Fibroblast of peridontal ligament (primary cell): Measurements from ENCODE around the gene CATSPER4.
A peak's percentile ranks its signal among the peaks of the same experiment; 100 is the strongest.

Experiments used
- DNase-seq: peaks from one replicate; pipeline ENCODE4 v3.0.0-alpha.2; 2010; ENCODE audit errors: extremely low read depth

Gene CATSPER4

GRCh38 chr1:26164861-26165842, 25.2 kb upstream of the CATSPER4 start:
- DNase-seq, result peak; percentile 14

GRCh38 chr1:26166719-26167281, 23.6 kb upstream of the CATSPER4 start:
- DNase-seq, result no peak

- DNase-seq, result no peak
Observed at GRCh38 chr1:26168410-26169197, 21.8 kb upstream of the CATSPER4 start, which contains the start of gene C1orf232. TSS of gene C1orf232 (minus strand) at chr1:26168963. CDS start at chr1:26168499, 464 bp downstream.

GRCh38 chr1:26169198-26169554, 21.2 kb upstream of the CATSPER4 start:
- no peak for DNase-seq

DNA sequence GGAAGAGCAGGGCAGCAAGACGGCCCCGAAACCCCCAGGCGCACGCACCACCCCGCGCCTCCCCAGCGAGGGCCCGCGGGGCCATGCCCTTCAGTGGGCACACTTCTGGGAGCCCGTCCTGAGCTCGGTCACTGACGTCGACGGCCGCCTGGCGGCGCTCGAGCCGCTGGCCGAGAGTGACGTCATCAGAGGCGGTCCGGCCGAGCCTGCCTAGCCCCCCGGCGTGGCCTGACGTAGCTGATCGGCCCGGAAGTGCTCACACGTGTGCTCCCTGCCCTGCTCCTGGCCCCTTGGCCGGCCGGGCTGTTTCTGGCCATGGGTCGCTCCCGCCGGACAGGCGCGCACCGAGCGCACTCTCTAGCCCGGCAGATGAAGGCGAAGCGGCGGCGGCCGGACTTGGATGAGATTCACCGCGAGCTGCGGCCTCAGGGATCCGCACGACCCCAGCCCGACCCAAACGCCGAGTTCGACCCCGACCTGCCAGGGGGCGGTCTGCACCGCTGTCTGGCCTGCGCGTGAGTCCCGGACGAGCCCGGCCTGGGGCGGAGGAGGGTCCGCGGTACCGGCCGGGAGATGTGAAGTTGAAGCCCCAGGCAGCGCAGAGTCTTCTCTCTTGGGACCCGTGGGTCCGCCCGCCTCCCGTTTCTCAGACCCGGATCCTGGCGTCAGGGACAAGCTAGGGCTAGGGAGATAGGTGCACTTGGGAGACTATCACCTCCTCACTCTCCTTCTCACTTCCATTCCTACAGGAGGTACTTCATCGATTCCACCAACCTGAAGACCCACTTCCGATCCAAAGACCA, 20.5 kb upstream of the CATSPER4 start, which contains the start of gene ZNF593:
Gene ZNF593, plus strand, starts transcription at position 240 of the 803 bp plus-strand sequence. Its CDS starts 76 bp downstream, at position 316.
- peak; percentile 85 for DNase-seq

GRCh38 chr1:26170472-26170821, 20.0 kb upstream of the CATSPER4 start:
- no peak for DNase-seq

GRCh38 chr1:26171084-26172072, 19.0 kb upstream of the CATSPER4 start, which contains the start of gene ZNF593OS:
TSS of gene ZNF593OS (minus strand) at chr1:26171832. CDS start at chr1:26171661, 171 bp downstream.
- DNase-seq, result no peak

DNA sequence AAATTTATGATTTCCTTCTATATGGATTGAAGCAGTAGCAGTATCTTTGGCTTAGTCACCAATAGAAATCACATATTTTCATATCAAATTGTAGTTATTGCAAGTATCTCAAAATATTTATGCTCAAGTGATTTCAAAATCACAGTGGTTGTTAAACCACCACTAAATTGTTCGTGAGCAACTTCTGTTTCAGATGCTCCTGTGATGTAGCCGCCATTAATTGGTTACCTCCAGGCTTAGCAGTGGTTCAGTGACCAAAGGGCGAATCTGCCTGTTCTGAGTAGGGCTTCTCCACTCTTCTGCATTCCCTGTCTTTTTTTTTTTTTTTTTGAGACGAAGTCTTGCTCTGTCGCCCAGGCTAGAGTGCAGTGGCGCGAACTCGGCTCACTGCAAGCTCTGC, 15.1 kb upstream of the CATSPER4 start:
- no peak for DNase-seq

DNA sequence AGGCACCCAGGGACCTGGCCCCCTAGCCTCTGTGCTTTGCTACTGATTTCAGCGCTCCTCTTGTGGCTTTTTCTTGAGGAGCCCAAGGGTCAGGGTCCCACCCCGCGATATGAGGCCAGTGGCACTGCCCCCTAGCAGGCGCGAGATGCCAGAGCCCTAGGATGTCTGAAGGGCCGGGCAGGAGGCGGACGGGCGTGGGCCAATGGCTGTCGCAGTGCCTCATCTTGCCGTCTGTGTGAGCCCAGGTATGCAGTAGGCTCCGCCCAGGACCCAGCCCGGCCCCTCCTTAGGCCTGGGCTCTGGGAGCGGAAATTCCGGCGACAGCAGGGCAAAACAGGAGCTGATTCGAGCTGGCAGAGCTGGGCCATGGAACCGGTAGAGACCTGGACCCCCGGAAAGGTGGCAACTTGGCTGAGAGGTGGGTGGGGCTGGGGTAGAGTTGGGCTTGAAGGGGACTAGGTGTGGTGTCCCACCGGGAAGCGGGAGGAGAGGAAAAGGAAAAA, 13.2 kb upstream of the CATSPER4 start, which contains the start of gene CNKSR1:
Gene CNKSR1, plus strand, starts transcription at position 310 of the 503 bp plus-strand sequence. Its CDS starts 57 bp downstream, at position 367.
- DNase-seq, result no peak

DNA sequence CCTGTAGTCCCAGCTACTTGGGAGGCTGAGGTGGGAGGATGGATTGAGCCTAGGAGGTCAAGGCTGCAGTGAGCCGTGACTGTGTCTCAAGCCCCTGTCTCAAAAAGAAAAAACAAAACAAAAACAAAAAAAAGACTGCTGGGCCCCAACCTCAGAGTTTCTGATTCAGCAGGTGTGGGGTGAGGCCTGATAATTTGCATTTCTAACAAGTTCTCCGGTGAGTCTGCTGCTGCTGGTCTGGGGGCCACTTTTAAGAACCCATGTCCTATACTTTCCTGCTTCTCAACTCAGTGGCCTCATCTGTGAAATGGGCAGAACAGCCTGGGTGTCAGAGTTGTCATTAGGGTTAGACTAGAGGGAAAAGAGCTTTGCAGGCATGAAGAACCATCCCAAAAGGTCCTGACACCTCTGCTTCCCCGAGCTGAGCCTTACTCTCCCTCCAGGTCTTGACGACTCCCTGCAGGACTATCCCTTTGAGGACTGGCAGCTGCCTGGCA, 10.3 kb upstream of the CATSPER4 start:
- no peak for DNase-seq

DNA sequence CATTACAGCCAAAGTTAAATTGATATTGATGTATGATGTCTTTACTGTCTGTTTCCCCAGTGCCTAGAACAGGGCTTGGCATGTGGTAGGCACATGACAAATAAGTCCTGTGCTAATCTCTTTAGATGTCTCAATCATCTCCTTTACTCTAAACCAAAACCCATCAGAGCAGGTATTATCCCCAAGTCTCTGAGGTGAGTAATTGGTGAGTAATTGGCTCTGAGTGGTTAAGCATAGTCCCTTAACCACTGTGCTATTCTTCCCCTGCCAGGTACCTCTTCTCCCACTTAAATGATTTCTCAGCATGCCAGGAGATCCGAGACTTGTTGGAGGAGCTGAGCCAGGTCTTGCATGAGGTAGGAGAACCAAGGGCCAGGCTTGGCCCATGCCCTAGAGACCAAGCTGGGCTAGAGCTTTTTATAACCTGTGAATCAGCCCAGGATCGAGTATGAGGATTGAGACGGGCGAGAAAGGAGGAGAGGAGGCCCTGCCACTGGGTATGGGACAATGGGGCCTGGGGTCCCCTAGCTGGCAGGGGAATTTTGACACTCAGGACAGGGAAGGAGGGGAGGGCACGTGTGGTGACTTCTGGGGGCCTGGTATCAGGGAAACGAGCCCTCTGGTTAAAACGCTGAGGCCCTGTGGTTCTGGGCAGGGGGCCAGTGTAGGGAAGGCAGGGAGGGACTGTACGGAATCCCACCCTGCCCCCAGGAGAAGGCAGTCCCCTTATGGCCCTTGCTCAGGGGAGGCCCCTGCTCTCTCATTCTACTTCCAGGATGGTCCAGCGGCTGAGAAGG, 8.6 kb upstream of the CATSPER4 start:
- DNase-seq, result no peak

DNA sequence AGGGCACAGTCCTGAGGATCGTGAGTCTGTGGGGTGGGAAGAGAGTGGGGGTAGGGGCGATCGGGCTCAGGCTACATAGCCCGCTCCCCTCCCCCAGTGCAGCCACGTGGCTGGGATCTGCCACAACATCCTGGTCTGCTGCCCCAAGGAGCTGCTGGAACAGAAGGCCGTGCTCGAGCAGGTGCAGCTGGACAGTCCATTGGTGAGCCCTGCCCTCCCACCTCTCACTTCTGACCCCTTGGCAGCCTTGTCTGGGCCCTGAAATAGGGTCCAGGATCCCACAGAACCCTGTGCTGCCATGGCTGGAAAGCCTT, 8.1 kb upstream of the CATSPER4 start:
- no peak for DNase-seq

DNA sequence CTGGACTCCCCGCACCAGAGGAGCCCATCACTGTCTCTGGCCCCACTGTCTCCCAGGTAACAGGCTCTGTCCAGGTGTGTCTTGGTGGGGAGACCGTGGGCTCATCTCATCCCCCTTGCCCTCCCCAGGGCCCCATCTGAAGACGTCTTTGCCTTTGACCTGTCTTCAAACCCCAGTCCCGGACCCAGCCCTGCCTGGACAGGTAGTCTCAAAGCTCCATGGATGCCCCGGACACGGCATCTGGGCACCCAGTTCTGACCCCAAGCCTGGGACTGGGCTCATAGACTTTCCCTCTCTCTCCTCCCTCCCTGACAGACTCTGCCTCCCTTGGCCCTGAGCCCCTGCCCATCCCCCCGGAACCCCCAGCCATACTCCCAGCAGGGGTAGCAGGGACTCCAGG, 6.3 kb upstream of the CATSPER4 start:
- DNase-seq, result no peak

- DNase-seq, result no peak
Observed at GRCh38 chr1:26184883-26185282, 5.5 kb upstream of the CATSPER4 start.

DNA sequence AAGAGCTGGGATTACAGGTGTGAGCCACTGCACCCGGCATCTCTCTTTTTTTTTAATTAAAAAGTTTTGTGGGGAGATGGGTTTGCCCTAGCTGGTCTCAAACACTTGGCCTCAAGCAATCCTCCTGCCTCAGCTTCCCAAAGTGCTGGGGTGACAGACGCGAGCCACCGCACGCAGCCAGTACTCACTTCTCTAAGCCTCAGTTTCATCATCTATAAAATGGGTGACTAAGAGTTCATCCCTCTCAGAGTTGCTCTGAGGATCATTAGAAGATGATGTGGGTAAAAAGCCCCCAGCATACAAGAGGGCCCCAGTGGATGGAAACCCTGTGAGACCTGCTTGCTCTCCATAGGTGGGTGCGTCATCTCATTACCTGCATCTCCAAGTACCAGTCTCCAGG, 2.5 kb upstream of the CATSPER4 start:
- DNase-seq, result no peak

GRCh38 chr1:26188477-26188876, 1.9 kb upstream of the CATSPER4 start:
- no peak for DNase-seq

DNA sequence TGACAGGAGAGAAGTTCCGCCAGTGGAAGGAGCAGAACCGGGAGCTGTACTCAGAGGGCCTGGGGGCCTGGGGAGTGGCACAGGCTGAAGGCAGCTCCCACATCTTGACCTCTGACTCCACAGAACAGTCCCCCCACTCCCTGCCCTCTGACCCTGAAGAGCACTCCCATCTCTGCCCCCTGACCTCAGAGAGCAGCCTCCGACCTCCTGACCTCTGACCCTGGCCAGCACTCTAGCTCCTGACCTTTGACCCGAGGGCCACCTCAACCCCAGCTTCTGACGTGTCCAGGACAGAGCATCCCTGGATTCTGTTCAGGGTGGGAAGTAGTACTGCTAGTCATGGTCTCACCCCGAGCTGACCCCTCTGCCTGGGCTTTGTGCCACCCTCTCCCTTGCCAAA, 1.1 kb upstream of the CATSPER4 start:
- DNase-seq, result no peak

DNA sequence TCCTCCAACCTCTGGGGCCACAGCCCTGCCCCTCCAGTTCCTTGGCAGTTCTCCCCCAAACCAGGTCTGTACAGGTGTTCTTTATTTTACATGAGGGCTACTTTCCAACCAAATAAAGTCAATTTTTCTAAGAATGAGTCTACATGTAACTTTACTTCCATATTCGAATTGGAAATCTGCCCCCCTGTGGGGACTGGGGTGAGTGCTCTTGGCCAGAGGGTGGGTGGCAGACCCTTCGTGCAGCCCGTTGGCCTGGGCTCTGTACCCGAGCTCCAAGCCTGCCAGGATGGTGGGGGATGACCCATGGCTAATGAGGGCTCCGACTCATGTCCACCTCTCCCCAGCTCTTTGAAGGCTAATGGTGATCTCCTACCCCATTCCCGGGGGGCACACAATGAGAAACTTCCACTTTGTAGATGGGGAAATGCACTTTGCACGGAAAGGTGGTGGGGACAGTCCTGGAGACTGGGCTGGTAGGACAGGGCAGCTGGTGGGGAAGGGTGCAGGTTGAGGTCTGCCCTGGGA, 589 bp upstream of the CATSPER4 start:
- DNase-seq, result no peak

DNA sequence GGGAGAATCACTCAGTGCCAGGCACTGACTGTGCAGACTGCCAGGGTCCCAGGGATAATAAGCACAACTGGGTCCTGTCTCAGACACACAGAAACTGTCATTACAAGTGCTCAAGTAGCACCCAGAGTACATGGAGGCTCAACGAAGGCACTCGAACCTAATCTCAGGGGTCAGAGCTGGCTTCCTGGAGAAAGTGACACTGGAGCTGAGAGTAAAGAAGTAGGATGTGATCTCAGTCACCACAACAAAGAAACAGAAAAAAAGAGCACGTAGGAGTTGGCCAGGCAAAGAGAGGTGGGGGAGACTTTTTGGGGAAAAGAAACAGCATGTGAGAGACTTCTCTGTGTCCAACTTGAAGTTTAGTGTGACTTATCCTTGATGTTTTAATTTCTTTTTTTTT, 1.3 kb downstream of the CATSPER4 start:
- no peak for DNase-seq
